Astrocyte (in vitro differentiated cells and primary cell): ENCODE results near the gene ATF6.

Source experiments
- CTCF ChIP-seq: IDR thresholded peaks from 2 replicates; pipeline ENCODE4 v1.5.1; 2011; ENCODE audit warnings: low read depth, mild to moderate bottlenecking, inconsistent platforms, low read length, moderate library complexity; ENCODE audit not compliant: insufficient read depth
- EZH2 ChIP-seq: IDR thresholded peaks from 2 replicates; pipeline ENCODE4 v1.6.1; 2012; ENCODE audit warnings: mild to moderate bottlenecking, low read length, inconsistent platforms; ENCODE audit not compliant: insufficient read depth

- no peak for TF ChIP-seq CTCF
- TF ChIP-seq EZH2 = no peak
Measured at GRCh38 chr1:161735837-161736236, 30.3 kb upstream of the ATF6 start.
